Left lung (tissue), 14 donors: ENCODE measurements around the gene ROBO4. TPM values are rescaled to one million over a fixed set of nuclear protein-coding genes. Genes with fewer than 3 reads are reported as not detected.

Source experiments
- ATAC-seq: fragments of 200-7000 bp; cut with Tn5 transposase; one replicate; pipeline ENCODE4 v1.9.1; 2020; ENCODE audit warnings: moderate library complexity
- DNase-seq, 4 donors: peaks; one replicate each; pipeline ENCODE4 v3.0.0-alpha.2; 2013 to 2020
- H3K27ac ChIP-seq, 2 donors: fragments of 200-600 bp; sonication (generic) in 1 of 2; one replicate each; pipeline versions ENCODE4 v1.5.0 to v1.8.0; 2020 to 2021
- H3K27me3 ChIP-seq, 2 donors: fragments of 200-600 bp; sonication (generic) in 1 of 2; one replicate each; pipeline versions ENCODE4 v1.5.0 to v1.8.0; 2020 to 2021
- H3K36me3 ChIP-seq, 2 donors: fragments of 200-600 bp; sonication (generic) in 1 of 2; one replicate each; pipeline versions ENCODE4 v1.5.0 to v1.8.0; 2020 to 2021
- H3K4me1 ChIP-seq, 2 donors: fragments of 200-600 bp; one replicate each; pipeline ENCODE4 v1.8.0; 2021
- H3K4me3 ChIP-seq, 2 donors: fragments of 200-600 bp; sonication (generic) in 1 of 2; one replicate each; pipeline versions ENCODE4 v1.5.0 to v1.8.0; 2020 to 2021; ENCODE audit warnings: mild to moderate bottlenecking in 1 of 2
- H3K9me3 ChIP-seq, 2 donors: fragments of 200-600 bp; sonication (generic) in 1 of 2; one replicate each; pipeline versions ENCODE4 v1.5.0 to v1.8.0; 2020 to 2021
- intact Hi-C, 2 donors: fragments of 100-400 bp; cut with DNase I; formaldehyde crosslinking; loops; one replicate each; pipeline versions ENCODE4 v1.11.2 to v1.14.2; 2022
- long read RNA-seq, 12 donors: library from polyadenylated mRNA in 2 of 12; unstranded in 2 of 12; transcript quantifications; one replicate each; pipeline ENCODE4 v2.0.0 and lab custom pipeline, GENCODE V29; 2019 to 2026
- polyA plus RNA-seq, 6 donors: library from polyadenylated mRNA; unstranded; fragments of 120-200 nt; gene quantifications; one replicate each; pipeline ENCODE4 v1.2.1, GENCODE V29; 2013; ENCODE audit not compliant: insufficient read length in 6 of 6
- total RNA-seq, 2 donors: library from RNA; stranded (reverse); fragmentation: NEBNext Ultra II Directional; extraction: Animal tissue kit (Norgen Biotek cat#: 25700); gene quantifications; one replicate each; pipeline ENCODE4 v1.2.1, GENCODE V29; 2021
- TF ChIP-seq, protein P1 (sequence below), 2 donors: fragments of 200-600 bp; sonication (generic) in 1 of 2; IDR thresholded peaks; one replicate each; pipeline versions ENCODE4 v1.5.0 to v1.8.0; 2021; ENCODE audit warnings: antibody characterized with exemption in 2 of 2
- donor health status: DM: no; HTN: yes; CAD: no.
- donor health status: DM: no; HTN: no; CAD: no.

Gene ROBO4
- total RNA-seq (10 to 100 TPM; 38.2 to 39.4 TPM), polyA plus RNA-seq (10 to 100 TPM; 31.1 to 61.9 (median 49.4) TPM)
- long read RNA-seq, donor 1, full-length matches to known transcripts: 7 of 28 reads
- long read RNA-seq, donor 1, partial matches to known transcripts: 21 of 28 reads
- long read RNA-seq, donor 1, other reads (novel, unspliced or antisense): 0 of 28 reads
- long read RNA-seq, donor 2, partial matches to known transcripts: 0 of 2 reads
- long read RNA-seq, donor 2, other reads (novel, unspliced or antisense): 0 of 2 reads
- long read RNA-seq, donor 3, full-length matches to known transcripts: 4 of 9 reads
- long read RNA-seq, donor 3, partial matches to known transcripts: 5 of 9 reads
- long read RNA-seq, donor 3, other reads (novel, unspliced or antisense): 0 of 9 reads
- long read RNA-seq, donor 4, partial matches to known transcripts: 4 of 4 reads
- long read RNA-seq, donor 4, other reads (novel, unspliced or antisense): 0 of 4 reads
- long read RNA-seq, donor 5, partial matches to known transcripts: 12 of 19 reads
- long read RNA-seq, donor 5, other reads (novel, unspliced or antisense): 0 of 19 reads
- long read RNA-seq, donor 6, partial matches to known transcripts: 0 of 1 reads
- long read RNA-seq, donor 6, other reads (novel, unspliced or antisense): 0 of 1 reads
- long read RNA-seq, donor 7, full-length matches to known transcripts: 3 of 3 reads
- long read RNA-seq, donor 7, partial matches to known transcripts: 0 of 3 reads
- long read RNA-seq, donor 7, other reads (novel, unspliced or antisense): 0 of 3 reads
- long read RNA-seq, donor 8, full-length matches to known transcripts: 10 of 26 reads
- long read RNA-seq, donor 8, partial matches to known transcripts: 16 of 26 reads
- long read RNA-seq, donor 8, other reads (novel, unspliced or antisense): 0 of 26 reads
- long read RNA-seq, donor 9: 0 reads
- long read RNA-seq, donor 10, partial matches to known transcripts: 6 of 7 reads
- long read RNA-seq, donor 10, other reads (novel, unspliced or antisense): 1 of 7 reads
- long read RNA-seq, donor 11, full-length matches to known transcripts: 4 of 9 reads
- long read RNA-seq, donor 11, partial matches to known transcripts: 5 of 9 reads
- long read RNA-seq, donor 11, other reads (novel, unspliced or antisense): 0 of 9 reads
- long read RNA-seq, donor 12, full-length matches to known transcripts: 7 of 7 reads
- long read RNA-seq, donor 12, partial matches to known transcripts: 0 of 7 reads
- long read RNA-seq, donor 12, other reads (novel, unspliced or antisense): 0 of 7 reads

DNA sequence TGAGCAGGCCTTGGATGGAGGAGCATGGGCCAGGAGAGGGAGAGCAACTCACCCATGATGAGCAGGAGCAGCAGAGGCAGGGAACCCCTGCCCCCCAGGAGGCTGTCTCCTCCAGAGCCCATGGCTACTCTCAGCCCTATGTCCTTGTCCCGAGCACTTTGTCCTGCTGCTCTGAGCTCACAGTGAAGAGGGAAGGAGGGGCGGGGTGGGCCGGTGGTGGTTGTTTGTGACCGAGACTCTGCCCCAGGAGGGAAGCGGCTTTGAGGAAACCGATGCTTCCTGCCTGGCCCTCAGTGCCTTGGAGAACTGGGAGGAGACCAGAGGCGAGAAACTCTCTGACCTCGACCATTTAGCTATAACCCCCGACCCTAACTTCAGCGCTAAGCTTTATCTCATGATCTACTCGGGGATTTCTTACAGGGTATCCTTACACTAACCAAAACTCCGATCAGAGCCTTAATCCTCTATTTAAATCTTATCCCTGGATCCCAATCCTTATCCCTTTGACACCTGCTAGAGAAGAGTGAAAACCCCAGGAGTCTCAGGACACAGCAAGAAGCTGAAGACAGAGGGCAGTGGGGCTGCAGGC is at the start of gene ROBO4:
TSS of gene ROBO4 (minus strand) at position 192 of the 589 bp plus-strand sequence. CDS start at position 122, 70 bp downstream.
- Histone ChIP-seq H3K4me3 (peak within 1 kb of the TSS; percentile 5 to 44), H3K27ac (peak within 1 kb of the TSS; percentile 56 to 78), H3K4me1 (peaks cover 4 to 9% of the 10 kb centered on the region in 2 donors), H3K27me3 (peaks cover 0 to 4% of the 10 kb centered on the region in 2 donors), H3K9me3 (no peaks in the 10 kb centered on the region), H3K36me3 (no peaks in the 10 kb centered on the region)
- no peak for DNase-seq
- intact Hi-C loops: no loop called here
- ATAC-seq: peak; percentile 19
- TF ChIP-seq, protein P1, sequence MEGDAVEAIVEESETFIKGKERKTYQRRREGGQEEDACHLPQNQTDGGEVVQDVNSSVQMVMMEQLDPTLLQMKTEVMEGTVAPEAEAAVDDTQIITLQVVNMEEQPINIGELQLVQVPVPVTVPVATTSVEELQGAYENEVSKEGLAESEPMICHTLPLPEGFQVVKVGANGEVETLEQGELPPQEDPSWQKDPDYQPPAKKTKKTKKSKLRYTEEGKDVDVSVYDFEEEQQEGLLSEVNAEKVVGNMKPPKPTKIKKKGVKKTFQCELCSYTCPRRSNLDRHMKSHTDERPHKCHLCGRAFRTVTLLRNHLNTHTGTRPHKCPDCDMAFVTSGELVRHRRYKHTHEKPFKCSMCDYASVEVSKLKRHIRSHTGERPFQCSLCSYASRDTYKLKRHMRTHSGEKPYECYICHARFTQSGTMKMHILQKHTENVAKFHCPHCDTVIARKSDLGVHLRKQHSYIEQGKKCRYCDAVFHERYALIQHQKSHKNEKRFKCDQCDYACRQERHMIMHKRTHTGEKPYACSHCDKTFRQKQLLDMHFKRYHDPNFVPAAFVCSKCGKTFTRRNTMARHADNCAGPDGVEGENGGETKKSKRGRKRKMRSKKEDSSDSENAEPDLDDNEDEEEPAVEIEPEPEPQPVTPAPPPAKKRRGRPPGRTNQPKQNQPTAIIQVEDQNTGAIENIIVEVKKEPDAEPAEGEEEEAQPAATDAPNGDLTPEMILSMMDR (IDR thresholded peaks at IDR 0.05): no peak

DNA sequence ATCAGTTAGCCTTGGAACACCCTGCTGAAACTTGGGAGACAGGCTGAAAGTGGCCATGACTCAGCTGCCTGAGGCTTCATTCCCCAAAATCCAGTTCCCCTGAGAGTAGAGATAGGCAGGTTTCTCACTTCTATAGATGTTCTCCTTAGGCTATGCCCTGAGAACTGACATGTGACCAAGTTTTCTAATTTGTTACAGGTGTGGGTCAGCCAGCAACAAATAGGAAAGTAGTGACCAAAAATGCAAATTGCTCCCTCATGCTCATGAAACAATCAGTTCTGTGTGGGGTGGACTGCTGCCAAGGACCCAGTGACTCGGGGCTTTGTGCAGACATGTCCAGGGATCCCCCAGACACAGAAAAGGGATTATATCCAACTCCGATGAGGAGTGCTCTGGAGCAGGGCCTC is 49.1 kb upstream of the ROBO4 start:
- TF ChIP-seq, protein P1 (IDR thresholded peaks at IDR 0.05): no peak
- no peak overlapping the region for H3K27ac ChIP-seq
- peaks cover 0 to 8% of the 10 kb centered on the region in 2 donors for H3K9me3 ChIP-seq
- H3K4me3 ChIP-seq: no peak overlapping the region
- intact Hi-C loops: no loop called here
- no peaks in the 10 kb centered on the region for H3K27me3 ChIP-seq
- DNase-seq (no peak), ATAC-seq (no peak)
- no peaks in the 10 kb centered on the region for H3K36me3 ChIP-seq
- no peaks in the 10 kb centered on the region for H3K4me1 ChIP-seq

- Histone ChIP-seq H3K27ac (no peak overlapping the region), H3K4me1 (no peaks in the 10 kb centered on the region), H3K4me3 (no peak overlapping the region), H3K36me3 (no peaks in the 10 kb centered on the region), H3K27me3 (no peaks in the 10 kb centered on the region), H3K9me3 (peaks cover 0 to 8% of the 10 kb centered on the region in 2 donors)
- intact Hi-C loops: no loop called here
- ATAC-seq (no peak), DNase-seq (no peak)
- TF ChIP-seq, protein P1 (IDR thresholded peaks at IDR 0.05): no peak
These were observed 48.2 kb upstream of the ROBO4 start for GRCh38 chr11:124945826-124946225.

GRCh38 chr11:124944565-124944964 is 46.9 kb upstream of the ROBO4 start:
- no peaks in the 10 kb centered on the region for H3K36me3 ChIP-seq
- intact Hi-C loops: no loop called here
- peaks cover 0 to 8% of the 10 kb centered on the region in 2 donors for H3K9me3 ChIP-seq
- no peak overlapping the region for H3K4me3 ChIP-seq
- no peaks in the 10 kb centered on the region for H3K27me3 ChIP-seq
- TF ChIP-seq, protein P1 (IDR thresholded peaks at IDR 0.05): no peak
- DNase-seq: no peak
- no peaks in the 10 kb centered on the region for H3K4me1 ChIP-seq
- no peak for ATAC-seq
- H3K27ac ChIP-seq: no peak overlapping the region
